SIG-M5 treated with dmso at 0.1 percent for 504 hours (cell line): ENCODE measurements around the gene PTGIR.

Source experiments
- DNase-seq: peaks from one replicate; lab custom pipeline; 2025; ENCODE audit not compliant: unreplicated experiment; lab: John Stamatoyannopoulos, UW

The PTGIR gene

GRCh38 chr19:46624958-46625661, at the start of gene PTGIR:
PTGIR (minus strand) TSS chr19:46625089; CDS start chr19:46624225, 864 bp downstream.
- DNase-seq, result peak; percentile 58

GRCh38 chr19:46670813-46671212, 45.9 kb upstream of the PTGIR start:
- no peak for DNase-seq

GRCh38 chr19:46668662-46669061, 43.8 kb upstream of the PTGIR start:
- no peak for DNase-seq

- DNase-seq, result no peak
Observed at GRCh38 chr19:46665072-46665471, 40.2 kb upstream of the PTGIR start.

- DNase-seq, result peak; percentile 88
Observed at GRCh38 chr19:46661735-46662592, 37.1 kb upstream of the PTGIR start.

- DNase-seq, result peak; percentile 99
Observed at GRCh38 chr19:46661020-46661731, 36.3 kb upstream of the PTGIR start, which contains the start of gene DACT3. DACT3 (minus strand) TSS chr19:46661182; CDS start chr19:46661064, 118 bp downstream.

GRCh38 chr19:46660551-46661019, 35.7 kb upstream of the PTGIR start:
- no peak for DNase-seq

GRCh38 chr19:46660008-46660517, 35.2 kb upstream of the PTGIR start:
- no peak for DNase-seq

GRCh38 chr19:46659151-46660007, 34.5 kb upstream of the PTGIR start:
- DNase-seq, result no peak

- no peak for DNase-seq
Observed at GRCh38 chr19:46656541-46656940, 31.7 kb upstream of the PTGIR start.

- no peak for DNase-seq
Observed at GRCh38 chr19:46654621-46655152, 29.8 kb upstream of the PTGIR start.

GRCh38 chr19:46650445-46650844, 25.6 kb upstream of the PTGIR start:
- no peak for DNase-seq

GRCh38 chr19:46648961-46649960, 24.4 kb upstream of the PTGIR start:
- no peak for DNase-seq

- DNase-seq, result no peak
Observed at GRCh38 chr19:46648060-46648960, 23.4 kb upstream of the PTGIR start.

GRCh38 chr19:46646402-46646801, 21.5 kb upstream of the PTGIR start:
- no peak for DNase-seq

- DNase-seq, result no peak
Observed at GRCh38 chr19:46644720-46645119, 19.8 kb upstream of the PTGIR start.

- DNase-seq, result no peak
Observed at GRCh38 chr19:46640656-46641055, 15.8 kb upstream of the PTGIR start.
